Measurements from ENCODE around the gene HRK.

Gene HRK

DNA sequence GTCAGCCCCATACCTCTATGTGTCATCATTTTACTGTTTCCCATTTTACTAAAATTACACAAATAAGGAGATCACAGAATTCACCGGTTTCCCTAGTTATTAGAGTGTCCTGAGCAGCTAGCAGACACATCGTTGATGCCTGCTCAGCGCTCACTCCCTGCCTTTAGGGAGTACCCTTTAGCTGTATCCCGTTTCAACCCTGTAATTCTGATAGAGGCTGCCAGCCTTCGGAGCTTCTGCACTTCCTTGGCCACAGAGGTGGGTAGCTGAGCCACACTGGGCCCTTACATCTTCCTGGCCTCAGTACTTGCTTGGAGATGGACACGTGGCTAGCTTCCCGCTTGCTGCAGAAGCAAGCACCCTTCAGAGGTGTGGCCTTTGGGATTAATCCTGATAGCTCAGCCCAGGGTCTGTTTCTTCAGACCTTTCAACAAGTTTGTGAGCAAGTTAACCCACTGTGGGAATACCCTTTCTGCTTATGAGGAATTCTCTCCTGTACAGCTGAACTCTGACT lies 15.2 kb upstream of the HRK start:
- DNase-seq (ENCODE audit: insufficient read length) (no peak), FAIRE-seq (no peak)
- TF ChIP-seq POLR2AphosphoS5 (IDR thresholded peaks at IDR 0.05; ENCODE audit: low read depth, low read length): no peak
- no peak for TF ChIP-seq TAF1 (IDR thresholded peaks at IDR 0.05; ENCODE audit: borderline replicate concordance, low read depth, low read length)
- TF ChIP-seq POLR2A (IDR thresholded peaks at IDR 0.05; ENCODE audit: low read depth, low read length): no peak

GRCh38 chr12:116894913-116895312 lies 13.7 kb upstream of the HRK start:
- no peak for DNase-seq (ENCODE audit: insufficient read length)

GRCh38 chr12:116892349-116893140 lies 11.3 kb upstream of the HRK start:
- TF ChIP-seq TAF1 (IDR thresholded peaks at IDR 0.05; ENCODE audit: borderline replicate concordance, low read depth, low read length) (no peak), POLR2A (IDR thresholded peaks at IDR 0.05; ENCODE audit: low read depth, low read length) (no peak), POLR2AphosphoS5 (IDR thresholded peaks at IDR 0.05; ENCODE audit: low read depth, low read length) (no peak)
- no peak for DNase-seq (ENCODE audit: insufficient read length)
- no peak for FAIRE-seq

More at GRCh38 chr12:116894913-116895312, 13.7 kb upstream of the HRK start:
- TF ChIP-seq TAF1 (IDR thresholded peaks at IDR 0.05; ENCODE audit: borderline replicate concordance, low read depth, low read length) (no peak), POLR2A (IDR thresholded peaks at IDR 0.05; ENCODE audit: low read depth, low read length) (no peak), POLR2AphosphoS5 (IDR thresholded peaks at IDR 0.05; ENCODE audit: low read depth, low read length) (no peak)
- no peak for FAIRE-seq

DNA sequence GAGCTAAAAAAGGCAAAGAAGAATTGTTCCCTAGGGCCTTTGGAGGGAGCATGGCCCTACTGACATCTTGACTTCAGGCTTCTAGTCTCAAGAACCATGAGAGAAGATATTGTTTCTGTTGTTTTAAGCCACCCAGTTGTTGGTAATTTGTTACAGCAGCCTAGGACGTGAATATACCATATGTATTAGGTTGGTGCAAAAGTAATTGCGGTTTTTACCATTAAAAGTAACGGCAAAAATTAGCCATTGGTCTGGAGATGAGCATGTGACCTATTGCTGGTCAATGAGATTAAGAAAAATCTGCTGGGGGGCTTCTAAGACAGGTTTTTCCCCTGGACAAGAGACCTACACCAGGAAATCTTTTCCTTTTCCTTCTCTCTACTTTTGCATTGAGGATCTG lies 9.8 kb upstream of the HRK start:
- FAIRE-seq (no peak), DNase-seq (ENCODE audit: insufficient read length) (no peak)
- TF ChIP-seq TAF1 (IDR thresholded peaks at IDR 0.05; ENCODE audit: borderline replicate concordance, low read depth, low read length): no peak
- TF ChIP-seq POLR2AphosphoS5 (IDR thresholded peaks at IDR 0.05; ENCODE audit: low read depth, low read length): no peak
- no peak for TF ChIP-seq POLR2A (IDR thresholded peaks at IDR 0.05; ENCODE audit: low read depth, low read length)

GRCh38 chr12:116890330-116890729 lies 9.1 kb upstream of the HRK start:
- TF ChIP-seq POLR2A (IDR thresholded peaks at IDR 0.05; ENCODE audit: low read depth, low read length): no peak
- TF ChIP-seq TAF1 (IDR thresholded peaks at IDR 0.05; ENCODE audit: borderline replicate concordance, low read depth, low read length): no peak
- no peak for TF ChIP-seq POLR2AphosphoS5 (IDR thresholded peaks at IDR 0.05; ENCODE audit: low read depth, low read length)
- no peak for DNase-seq (ENCODE audit: insufficient read length)
- FAIRE-seq: no peak

GRCh38 chr12:116887897-116888296 lies 6.7 kb upstream of the HRK start:
- no peak for DNase-seq (ENCODE audit: insufficient read length)
- FAIRE-seq: no peak
- TF ChIP-seq POLR2A (IDR thresholded peaks at IDR 0.05; ENCODE audit: low read depth, low read length) (no peak), TAF1 (IDR thresholded peaks at IDR 0.05; ENCODE audit: borderline replicate concordance, low read depth, low read length) (no peak), POLR2AphosphoS5 (IDR thresholded peaks at IDR 0.05; ENCODE audit: low read depth, low read length) (no peak)

- FAIRE-seq (no peak), DNase-seq (ENCODE audit: insufficient read length) (no peak)
- no peak for TF ChIP-seq POLR2AphosphoS5 (IDR thresholded peaks at IDR 0.05; ENCODE audit: low read depth, low read length)
- TF ChIP-seq POLR2A (IDR thresholded peaks at IDR 0.05; ENCODE audit: low read depth, low read length): no peak
- no peak for TF ChIP-seq TAF1 (IDR thresholded peaks at IDR 0.05; ENCODE audit: borderline replicate concordance, low read depth, low read length)
Measured at GRCh38 chr12:116887244-116887643, 6.0 kb upstream of the HRK start.

GRCh38 chr12:116885491-116885890 lies 4.2 kb upstream of the HRK start:
- no peak for FAIRE-seq
- TF ChIP-seq POLR2A (IDR thresholded peaks at IDR 0.05; ENCODE audit: low read depth, low read length) (no peak), POLR2AphosphoS5 (IDR thresholded peaks at IDR 0.05; ENCODE audit: low read depth, low read length) (no peak), TAF1 (IDR thresholded peaks at IDR 0.05; ENCODE audit: borderline replicate concordance, low read depth, low read length) (no peak)

GRCh38 chr12:116884871-116885270 lies 3.6 kb upstream of the HRK start:
- DNase-seq (ENCODE audit: insufficient read length) (no peak), FAIRE-seq (no peak)
- TF ChIP-seq POLR2AphosphoS5 (IDR thresholded peaks at IDR 0.05; ENCODE audit: low read depth, low read length): no peak
- TF ChIP-seq TAF1 (IDR thresholded peaks at IDR 0.05; ENCODE audit: borderline replicate concordance, low read depth, low read length): no peak
- no peak for TF ChIP-seq POLR2A (IDR thresholded peaks at IDR 0.05; ENCODE audit: low read depth, low read length)

More at GRCh38 chr12:116885491-116885890, 4.2 kb upstream of the HRK start:
- no peak for DNase-seq (ENCODE audit: insufficient read length)

GRCh38 chr12:116882742-116883141 lies 1.5 kb upstream of the HRK start:
- DNase-seq (ENCODE audit: insufficient read length): no peak
- FAIRE-seq: no peak
- TF ChIP-seq POLR2AphosphoS5 (IDR thresholded peaks at IDR 0.05; ENCODE audit: low read depth, low read length) (no peak), POLR2A (IDR thresholded peaks at IDR 0.05; ENCODE audit: low read depth, low read length) (no peak), TAF1 (IDR thresholded peaks at IDR 0.05; ENCODE audit: borderline replicate concordance, low read depth, low read length) (no peak)

- TF ChIP-seq POLR2AphosphoS5 (IDR thresholded peaks at IDR 0.05; ENCODE audit: low read depth, low read length) (no peak), TAF1 (IDR thresholded peaks at IDR 0.05; ENCODE audit: borderline replicate concordance, low read depth, low read length) (no peak), POLR2A (IDR thresholded peaks at IDR 0.05; ENCODE audit: low read depth, low read length) (no peak)
- FAIRE-seq (no peak), DNase-seq (ENCODE audit: insufficient read length) (no peak)
Measured at GRCh38 chr12:116881877-116882507, 751 bp upstream of the HRK start.
